ENCODE data around the gene IL20.
"Not testable (repeated sequence)": the region's sequence is repeated elsewhere in the genome, so short reads cannot be mapped to it uniquely, and the experiment has no call there.

Gene IL20

DNA sequence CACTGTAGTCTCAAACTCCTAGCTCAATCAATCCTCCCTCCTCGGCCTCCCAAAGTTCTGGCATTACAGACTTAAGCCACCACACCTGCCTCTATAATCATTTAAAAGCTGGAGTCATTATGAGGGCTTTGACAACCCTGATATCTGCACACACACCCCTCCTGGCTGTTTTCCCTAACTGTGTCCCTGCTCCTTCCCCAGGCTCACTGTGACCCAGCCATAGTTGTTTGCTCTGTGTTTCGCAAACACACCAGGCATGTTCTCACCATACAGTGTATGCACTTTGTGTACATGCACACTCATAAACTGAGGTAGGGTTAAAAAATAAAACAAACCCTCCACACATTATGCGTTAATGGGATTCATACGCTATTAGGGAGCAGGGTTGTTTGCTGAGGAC, 21.8 kb upstream of the IL20 start:
- no peak for DNase-seq

DNA sequence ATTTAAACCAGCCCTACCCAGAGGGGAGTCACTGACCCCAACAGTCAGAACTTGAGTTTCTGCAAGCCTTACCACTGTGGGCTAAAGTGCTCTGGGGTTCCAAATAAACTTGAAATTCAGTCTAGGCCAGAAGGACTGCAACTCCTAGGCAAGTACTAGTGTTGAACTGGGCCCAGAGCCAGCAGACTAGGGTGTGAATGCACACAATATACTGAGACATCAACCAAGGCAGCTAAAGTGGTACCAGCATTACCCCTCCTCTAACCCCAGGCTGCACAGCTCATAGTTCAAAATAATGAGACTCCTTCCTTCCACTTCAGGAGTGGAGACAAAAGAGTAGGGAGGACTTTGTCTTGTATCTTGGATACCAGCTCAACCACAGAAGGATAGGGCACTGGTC, 18.9 kb upstream of the IL20 start:
- no peak for DNase-seq

DNA sequence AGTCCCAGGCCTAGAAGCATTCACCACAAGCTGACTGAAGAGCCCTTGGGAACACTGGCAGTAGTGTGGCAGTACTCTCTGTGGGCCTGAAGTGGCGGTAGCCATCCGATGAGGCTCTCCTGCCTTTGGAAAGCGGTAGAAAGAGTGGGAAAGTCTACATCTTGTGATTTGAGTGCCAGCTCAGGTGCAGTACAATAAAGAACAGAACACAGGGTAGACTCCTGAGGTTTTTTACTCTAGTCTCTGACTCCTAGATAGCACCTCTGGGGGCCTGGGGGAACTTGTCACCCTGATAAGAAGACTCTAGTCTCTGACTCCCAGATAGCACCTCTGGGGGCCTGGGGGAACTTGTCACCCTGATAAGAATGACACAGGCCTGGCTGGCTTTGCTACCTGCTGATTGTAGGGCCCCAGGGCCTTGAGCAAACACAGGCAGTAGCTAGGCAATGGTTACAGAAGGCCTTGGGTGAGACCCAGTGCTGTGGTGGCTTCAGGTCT, 18.0 kb upstream of the IL20 start:
- DNase-seq, result no peak

DNA sequence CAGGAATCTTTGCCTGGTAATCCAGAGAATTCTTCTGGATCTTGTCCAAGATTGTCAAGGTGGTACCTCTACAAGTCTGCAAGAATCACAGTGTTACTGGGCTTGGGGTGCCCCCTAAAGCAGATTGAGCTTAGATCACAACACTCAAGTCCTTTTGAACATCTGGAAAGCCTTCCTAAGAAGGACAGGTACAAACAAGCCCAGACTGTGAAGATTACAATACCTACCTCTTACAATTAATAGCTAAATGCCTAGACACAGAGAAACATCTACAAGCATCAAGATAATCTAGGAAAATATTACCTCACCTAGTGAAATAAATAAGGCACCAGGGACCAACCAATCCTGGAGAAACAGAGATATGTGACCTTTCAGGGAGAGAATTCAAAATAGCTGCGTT, 17.5 kb upstream of the IL20 start:
- no peak for DNase-seq

DNA sequence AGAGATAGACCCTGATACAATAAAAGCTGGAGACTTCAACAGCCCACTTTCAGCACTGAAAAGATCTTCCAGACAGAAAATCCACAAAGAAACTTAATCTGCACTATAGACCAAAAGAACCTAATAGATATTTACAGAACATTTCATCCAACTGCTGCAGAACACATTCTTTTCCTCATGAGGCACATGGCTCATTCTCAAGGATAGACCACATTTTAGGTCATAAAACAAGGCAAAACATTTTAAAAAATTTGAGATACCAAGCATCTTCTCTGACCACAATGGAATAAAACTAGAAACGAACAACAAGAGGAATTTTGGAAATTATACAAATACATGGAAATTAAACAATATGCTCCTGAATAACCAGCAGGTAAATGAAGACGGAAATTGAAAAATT, 15.0 kb upstream of the IL20 start:
- no peak for DNase-seq

DNA sequence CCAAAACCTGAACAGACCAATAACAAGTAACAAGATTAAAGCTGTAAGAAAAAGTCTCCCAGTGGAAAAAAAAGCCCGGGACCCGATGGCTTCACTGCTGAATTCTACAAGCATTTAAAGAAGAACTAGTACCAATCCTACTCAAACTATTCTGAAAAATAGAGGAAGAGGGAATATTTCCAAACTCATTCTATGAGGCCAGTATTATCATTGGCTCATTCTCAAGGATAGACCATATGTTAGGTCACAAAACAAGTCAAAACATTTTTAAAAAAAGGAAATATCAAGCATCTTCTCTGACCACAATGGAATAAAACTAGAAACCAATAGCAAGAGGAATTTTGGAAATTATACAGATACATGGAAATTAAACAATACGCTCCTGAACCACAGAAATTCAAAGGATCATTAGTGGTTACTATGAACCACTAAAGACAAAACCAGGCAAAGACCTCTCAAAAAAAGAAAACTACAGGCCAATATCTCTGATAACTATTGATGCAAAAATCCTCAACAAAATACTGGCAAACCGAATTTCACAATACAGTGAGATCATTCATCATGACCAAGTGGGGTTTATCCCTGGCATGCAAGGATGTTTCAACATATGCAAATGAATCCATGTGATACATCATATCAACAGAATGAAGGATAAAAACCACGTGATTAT, 13.9 kb upstream of the IL20 start:
- DNase-seq, result no peak

DNA sequence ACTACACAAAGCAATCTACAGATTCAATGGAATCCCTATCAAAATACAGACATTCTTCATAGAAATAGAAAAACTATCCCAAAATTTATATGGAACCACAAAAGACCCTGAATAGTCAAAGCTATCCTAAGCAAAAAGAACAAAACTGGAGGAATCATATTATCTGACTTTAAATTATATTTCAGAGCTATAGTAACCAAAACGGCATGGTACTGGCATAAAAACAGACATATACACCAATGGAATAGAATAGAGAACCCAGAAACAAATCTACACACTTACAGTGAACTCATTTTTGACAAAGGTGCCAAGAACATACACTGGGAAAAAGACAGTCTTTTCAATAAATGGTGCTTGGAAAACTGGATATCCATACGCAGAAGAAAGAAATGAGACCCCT, 12.8 kb upstream of the IL20 start:
- DNase-seq, result not testable (repeated sequence)

DNA sequence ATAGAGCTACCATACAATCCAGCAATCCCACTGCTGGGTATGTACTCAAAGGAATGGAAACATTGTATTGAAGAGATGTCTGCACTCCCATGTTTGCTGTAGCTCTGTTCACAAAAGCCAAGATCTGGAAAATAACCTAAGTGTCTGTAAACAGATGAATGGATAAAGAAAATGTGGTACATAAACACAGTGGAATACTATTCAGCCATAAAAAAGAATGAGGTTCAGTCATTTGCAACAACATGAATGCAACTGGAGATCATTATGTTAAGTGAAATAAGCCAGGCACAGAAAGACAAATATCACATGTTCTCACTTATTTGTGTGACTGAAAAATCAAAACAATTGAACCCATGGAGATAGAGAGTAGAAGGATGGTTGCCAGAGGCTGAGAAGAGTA, 11.7 kb upstream of the IL20 start:
- not testable (repeated sequence) for DNase-seq

DNA sequence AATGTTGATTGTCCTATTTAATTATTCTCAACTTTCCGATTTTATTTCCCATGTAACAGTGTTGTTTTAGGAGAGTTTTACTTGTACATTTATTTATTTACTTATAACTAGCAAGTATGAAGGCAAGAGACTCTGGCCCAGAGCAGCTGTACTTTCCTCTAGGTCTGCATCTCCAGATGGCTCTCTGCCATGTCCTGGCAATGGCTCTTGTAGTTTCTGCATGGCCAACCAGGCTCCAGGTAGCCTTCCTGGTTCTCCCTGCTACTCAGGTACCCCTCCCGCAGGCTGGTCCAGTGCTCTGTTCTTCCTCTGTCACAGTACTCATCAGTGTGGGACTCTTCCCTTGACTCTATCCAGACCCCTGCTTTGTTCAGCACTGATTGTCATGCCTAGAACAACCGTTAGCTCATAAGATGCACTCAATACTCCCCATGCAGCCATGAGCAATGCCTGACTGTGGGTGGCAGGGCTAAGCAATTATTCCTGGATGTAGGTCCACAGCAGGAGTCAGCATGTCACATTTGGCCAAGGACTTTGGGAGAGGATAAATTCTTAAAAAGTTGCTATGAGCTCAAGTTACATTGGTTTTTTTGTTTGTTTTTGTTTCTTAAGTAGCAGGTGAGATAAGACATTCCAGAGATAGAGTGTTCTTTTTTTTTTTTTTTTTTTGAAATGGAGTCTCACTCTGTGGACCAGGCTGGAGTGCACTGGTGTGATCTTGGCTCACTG, 10.9 kb upstream of the IL20 start:
- no peak for DNase-seq

DNA sequence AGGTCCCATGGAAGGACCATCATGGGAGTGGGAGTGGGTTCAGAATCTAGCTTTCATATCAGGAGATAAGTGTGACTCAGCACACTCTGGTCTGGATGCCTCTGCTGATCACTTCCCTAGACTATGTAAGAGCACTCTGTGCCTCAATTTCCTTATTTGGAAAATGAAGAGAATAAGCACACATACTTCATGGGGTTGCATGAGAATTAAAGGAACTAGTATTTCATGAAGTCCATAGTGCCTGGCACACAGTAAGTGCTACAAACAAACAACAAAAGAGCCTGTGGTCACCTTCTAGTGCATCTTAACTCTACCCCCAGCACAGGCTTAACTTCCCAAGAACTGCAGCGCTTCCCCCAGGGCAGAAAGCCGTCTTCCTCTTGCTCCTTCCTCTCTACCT, 9.6 kb upstream of the IL20 start:
- DNase-seq, result no peak

DNA sequence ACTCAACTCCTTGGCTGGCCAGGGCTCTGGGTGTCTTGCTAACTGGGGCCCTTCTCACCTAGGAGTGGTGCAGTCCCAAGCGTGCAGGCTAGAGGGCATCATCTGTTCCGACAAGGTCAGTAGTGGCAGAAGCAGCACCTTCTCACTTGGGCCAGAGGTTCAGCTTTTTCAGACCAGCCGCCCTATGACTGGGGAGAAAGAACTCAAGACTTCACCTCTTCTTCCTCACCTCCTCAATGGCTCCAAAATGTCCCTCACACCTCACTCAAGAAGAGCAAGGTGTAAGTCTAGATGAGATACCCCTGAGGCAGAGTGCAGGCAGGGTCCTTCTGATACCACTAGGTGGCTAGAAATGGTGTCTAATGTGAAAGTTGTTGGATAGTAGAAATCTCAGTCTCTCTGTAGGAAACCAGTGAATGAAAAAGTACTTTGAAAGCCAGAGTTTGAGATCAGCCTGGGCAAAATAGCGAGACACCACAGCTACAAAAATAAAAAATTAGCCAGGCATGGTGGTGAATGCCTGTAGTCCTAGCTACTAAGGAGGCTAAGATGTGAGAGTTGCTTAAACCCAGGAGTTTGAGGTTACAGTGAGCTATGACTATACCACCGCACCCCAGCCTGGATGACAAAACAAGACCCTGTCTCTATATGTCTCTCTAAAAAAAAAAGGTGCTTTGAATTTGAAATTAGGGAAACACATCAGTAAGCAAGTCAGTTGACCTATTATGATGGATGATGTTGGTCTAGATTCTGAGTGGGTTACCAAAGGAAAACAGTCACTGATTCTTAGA, 8.6 kb upstream of the IL20 start:
- peak; percentile 1 for DNase-seq

DNA sequence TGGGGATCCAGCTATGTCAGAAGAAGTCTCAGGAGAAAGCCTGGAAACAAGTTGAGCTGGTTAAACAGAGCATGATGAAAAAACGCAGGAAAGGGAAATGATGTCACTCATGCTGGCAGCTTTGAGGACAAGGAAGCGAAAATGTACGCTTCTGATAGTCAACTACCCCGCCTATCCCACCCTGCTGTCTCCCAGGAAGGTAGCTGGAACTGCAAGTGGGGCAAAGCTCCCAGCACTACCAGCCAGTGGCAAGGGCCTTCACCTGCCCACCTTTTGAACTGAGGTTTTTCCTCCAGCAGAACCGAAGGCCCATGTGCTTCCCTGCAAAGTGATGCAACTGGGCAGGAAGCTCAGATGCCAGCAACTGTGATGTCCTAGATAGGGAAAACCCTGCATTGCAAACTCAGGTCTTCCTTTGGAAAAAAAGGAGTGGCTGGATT, 6.3 kb upstream of the IL20 start:
- no peak for DNase-seq

DNA sequence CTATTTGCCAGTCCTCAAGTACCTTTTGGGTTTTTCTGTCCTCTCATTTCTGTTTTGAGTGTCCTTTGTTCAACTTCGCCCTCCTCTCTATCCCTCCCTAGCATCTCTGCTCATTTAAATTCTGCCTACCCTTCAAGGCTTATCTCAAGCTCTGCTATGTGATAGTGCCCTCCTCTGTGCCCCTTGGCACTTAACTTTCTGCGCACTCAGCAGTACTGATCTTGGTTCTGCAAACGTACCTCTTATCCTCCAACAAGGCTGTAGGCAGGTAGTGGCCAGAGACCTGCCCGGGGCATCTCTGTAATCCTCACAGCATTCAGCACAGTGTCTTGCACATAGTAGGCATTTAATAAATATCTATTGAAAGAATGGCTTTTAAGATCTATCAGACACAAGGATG, 5.3 kb upstream of the IL20 start:
- DNase-seq, result no peak

DNA sequence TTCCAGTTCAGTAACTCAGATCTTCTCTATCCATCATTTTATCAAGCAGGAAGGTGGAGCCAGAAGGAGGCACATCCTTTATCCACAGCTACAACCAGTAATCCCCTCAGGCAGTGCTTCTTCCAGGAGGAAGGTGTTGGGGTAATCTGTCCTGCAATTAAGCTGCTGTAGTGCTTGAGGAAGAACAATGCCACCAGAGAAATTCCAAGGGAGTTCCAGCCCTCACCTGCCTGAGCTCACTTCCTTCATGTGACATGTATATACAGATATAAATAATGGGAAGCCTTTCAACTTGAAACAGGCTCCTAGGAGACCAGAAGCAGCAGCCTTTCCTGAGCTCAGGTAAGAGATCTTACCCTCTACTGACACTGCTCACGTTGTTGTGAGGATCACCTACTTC, 2.2 kb upstream of the IL20 start:
- no peak for DNase-seq

DNA sequence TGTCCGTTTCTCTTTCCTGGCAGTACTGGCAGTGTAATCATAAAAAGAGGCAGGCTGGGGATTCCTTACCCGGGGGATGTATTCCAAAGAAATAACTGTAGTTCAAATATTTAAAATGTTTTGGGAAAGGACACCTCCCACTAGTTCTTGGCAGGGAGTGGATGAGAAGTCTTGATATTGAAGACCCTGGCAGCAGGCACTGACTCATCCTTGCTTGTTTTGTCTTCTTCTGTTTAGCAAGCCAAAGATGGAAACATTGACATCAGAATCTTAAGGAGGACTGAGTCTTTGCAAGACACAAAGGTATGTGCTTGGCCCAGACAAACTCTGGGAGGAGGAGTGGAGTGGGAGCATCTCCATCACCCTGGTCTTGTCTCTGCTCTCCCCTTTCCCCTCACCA, 639 bp downstream of the IL20 start:
- no peak for DNase-seq

DNA sequence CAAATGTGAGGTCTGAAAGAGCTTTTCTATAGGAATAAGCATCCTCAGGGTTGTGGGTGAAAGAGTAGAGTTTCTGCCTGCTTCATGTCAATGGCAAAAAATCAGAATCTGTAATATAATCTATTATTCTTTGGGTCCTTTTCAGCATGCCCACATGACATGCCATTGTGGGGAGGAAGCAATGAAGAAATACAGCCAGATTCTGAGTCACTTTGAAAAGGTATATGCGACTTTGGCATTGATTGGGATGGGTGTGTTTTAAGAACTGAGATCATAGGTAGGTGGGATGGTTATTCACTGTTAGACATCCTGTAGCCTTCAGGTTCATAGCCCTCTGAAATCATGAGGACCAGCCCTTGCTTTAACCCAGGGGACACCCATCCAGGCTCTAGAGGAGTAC, 1.8 kb downstream of the IL20 start:
- no peak for DNase-seq

DNA sequence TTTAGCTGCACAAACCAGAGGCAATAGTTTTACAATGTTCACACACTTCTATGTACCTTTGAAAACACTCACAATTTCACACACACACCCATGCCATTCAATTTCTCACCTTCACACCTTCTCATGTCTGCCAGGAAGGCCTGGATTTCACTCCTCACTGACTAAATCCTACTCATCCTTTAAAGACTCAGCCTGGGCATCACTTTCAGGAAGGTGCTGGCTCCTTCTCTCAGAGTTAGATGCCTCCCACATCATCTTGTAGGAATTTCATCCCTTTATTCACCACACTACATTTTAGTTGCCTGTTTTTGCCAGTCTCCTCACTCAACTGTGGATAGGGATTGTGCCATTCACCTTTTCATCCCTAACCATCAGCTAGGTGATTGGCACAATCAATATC, 2.3 kb downstream of the IL20 start:
- DNase-seq, result no peak

DNA sequence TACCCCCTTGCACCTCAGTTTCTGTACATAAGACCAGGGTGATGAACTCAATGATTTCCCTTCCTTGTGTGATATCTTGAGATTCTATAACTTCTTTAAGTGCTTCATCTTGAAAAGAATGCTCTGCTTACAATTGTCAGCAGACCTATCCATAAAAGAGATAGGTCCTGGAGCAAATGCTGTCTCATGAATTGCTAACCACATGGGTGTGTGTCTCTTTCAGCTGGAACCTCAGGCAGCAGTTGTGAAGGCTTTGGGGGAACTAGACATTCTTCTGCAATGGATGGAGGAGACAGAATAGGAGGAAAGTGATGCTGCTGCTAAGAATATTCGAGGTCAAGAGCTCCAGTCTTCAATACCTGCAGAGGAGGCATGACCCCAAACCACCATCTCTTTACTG, 2.8 kb downstream of the IL20 start:
- no peak for DNase-seq

DNA sequence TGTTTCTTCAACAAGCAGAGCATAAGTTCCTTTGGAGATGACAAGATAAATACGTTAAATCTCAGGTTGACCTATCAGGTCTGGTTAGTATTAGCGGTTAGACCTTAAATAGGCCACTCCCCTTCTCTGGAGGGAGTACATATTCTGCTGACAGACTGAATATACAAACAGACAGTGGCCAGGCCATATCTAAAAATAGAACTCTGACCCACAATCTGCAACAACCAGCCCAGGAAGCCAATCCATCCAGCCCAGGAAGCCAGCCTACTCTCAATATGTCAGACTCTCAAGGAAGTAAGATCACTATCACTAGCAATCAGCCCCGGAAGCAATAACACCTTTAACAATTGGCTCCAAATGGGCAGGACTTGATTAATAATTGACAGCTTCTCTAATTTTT, 6.7 kb downstream of the IL20 start:
- DNase-seq, result no peak

DNA sequence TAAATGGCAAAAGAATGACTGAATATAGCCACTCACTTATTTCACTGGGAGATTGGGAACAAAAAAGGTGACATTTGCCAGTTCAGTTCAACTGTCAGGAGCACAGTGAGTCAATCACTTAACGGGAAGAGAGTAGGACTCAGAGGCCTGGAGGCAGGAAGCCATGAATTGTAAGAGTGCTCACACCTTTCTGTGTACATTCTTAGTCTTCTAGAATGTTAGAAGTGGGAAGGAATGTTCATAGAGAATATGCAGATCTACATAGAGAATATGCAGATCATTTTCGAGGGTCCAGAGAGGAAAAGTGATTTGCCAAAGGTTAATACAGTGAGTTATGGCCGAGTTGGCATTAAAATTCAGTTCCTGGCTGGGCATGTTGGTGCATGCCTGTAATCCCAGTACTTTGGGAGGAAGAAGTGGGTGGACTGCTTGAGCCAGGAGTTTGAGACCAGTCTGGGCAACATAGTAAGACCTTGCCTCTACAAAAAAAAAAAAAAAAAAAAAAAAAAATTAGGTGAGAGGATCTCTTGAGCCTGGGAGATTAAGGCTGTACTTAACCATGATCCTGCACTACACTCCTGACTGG, 8.3 kb downstream of the IL20 start:
- no peak for DNase-seq

DNA sequence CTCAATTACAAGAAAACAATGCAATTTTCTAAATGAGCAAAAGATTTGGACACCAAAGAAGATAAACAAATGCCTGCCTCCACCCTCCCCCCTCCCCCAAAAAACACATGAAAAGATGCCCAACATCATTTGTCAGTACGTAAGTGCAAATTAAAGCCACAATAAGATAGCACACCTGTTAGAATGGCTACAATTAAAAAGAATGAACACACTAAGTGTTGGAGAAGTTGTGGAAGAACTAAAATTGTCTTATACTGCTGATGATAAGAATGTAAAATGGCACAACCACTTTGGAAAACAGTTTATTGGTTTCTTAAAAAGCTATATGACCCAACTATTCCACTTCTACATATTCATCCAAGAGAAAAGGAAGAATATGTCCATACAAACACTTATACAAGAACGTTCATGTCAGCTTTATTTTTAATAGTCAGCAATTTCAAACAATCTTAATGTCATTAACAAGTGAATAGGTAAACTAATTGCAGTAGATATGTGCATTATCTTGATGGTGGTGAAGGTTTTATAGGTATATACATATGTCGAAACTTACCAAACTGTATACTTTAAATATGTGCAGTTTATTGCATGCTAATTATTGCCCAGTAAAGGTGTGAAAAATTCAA, 10.4 kb downstream of the IL20 start:
- no peak for DNase-seq

DNA sequence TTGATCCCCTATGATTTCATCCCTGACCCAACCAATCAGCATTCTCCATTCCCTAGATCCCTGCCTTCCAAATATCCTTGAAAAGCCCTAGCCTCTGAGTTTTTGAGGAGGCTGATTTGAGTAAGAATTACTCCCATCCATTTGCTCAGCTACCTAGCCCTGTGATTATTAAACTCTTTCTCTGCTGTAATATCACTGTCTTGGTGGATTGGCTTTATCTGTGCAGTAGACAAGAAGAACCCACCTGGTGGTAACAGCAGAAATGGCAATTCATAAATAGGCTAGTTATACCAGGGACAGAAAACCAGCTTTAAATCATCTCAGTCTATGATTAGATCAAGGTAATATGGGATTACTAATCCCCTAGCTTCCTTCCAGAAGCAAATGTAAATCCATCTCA, 13.0 kb downstream of the IL20 start:
- no peak for DNase-seq

DNA sequence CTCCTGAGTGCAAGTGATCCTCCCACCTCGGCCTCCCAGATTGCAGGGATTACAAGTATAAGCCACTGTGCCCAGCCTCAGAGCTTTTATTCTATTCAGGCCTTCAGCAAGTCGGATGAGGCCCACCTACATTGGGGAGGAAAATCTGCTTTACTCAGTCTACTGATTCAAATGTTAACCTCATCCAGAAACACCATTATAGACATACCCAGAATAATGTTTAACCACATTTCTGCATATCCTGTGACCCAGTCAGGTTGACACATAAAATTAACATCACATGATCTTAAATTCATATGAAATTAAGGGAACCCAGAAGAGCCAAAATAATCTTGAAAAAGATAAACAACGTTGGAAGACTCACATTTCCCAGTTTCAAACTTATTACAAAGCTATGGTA, 14.9 kb downstream of the IL20 start:
- no peak for DNase-seq

Data from CD4-positive, alpha-beta T cell treated with Interferon gamma for 1 hour (primary cell).